ENCODE data around the gene ROBO1. TPM values are rescaled to one million over a fixed set of nuclear protein-coding genes. Genes with fewer than 3 reads are reported as not detected.

Gene ROBO1
- total and polyA plus RNA-seq, 4 donors: 1.0 to 30.3 (median 3.9) TPM

GRCh38 chr3:79233431-79234060 lies 534.3 kb downstream of the ROBO1 start:
- no peak for DNase-seq (ENCODE audit: low spot score)
- Histone ChIP-seq H3K4me1 (ENCODE audit: control insufficient read depth in 4 of 4, insufficient read depth in 4 of 4, low read length in 3 of 4) (no peaks in the 10 kb centered on the region), H3K9me3 (ENCODE audit: control insufficient read depth in 4 of 4, low read length in 3 of 4) (no peaks in the 10 kb centered on the region), H3K27me3 (ENCODE audit: control insufficient read depth in 4 of 4, insufficient read depth in 4 of 4, low read length in 3 of 4) (no peaks in the 10 kb centered on the region), H3K9ac (ENCODE audit: low read depth in 1 of 2, low read length in 2 of 2) (no peak overlapping the region), H3K27ac (ENCODE audit: low read depth in 1 of 2, low read length in 2 of 2) (no peak overlapping the region), H3K4me3 (ENCODE audit: low read depth in 1 of 3, low read length in 3 of 3) (no peak overlapping the region), H3K36me3 (ENCODE audit: control insufficient read depth in 4 of 4, insufficient read depth in 3 of 4, low read depth in 1 of 4, low read length in 3 of 4) (no peaks in the 10 kb centered on the region)
- TF ChIP-seq YY1 (IDR thresholded peaks at IDR 0.05) (no peak), FOXA1 (IDR thresholded peaks at IDR 0.05) (no peak), CTCF (IDR thresholded peaks at IDR 0.05; ENCODE audit: low read depth, low read length, missing input control) (no peak), GABPA (IDR thresholded peaks at IDR 0.05 in 1 of 2, conservative IDR thresholded peaks at IDR 0.05 in 1 of 2) (no peak), NR2F2 (IDR thresholded peaks at IDR 0.05) (no peak), TAF1 (conservative IDR thresholded peaks at IDR 0.05) (no peak), ZBTB33 (IDR thresholded peaks at IDR 0.05) (no peak), MAX (IDR thresholded peaks at IDR 0.05) (no peak), REST (IDR thresholded peaks at IDR 0.05) (no peak), FOXA2 (IDR thresholded peaks at IDR 0.05) (no peak), EGR1 (IDR thresholded peaks at IDR 0.05; ENCODE audit: low read depth in 2 of 2) (no peak), HNF4G (IDR thresholded peaks at IDR 0.05) (no peak), RXRA (IDR thresholded peaks at IDR 0.05) (no peak), JUND (IDR thresholded peaks at IDR 0.05) (no peak), HNF4A (conservative IDR thresholded peaks at IDR 0.05) (no peak), RAD21 (IDR thresholded peaks at IDR 0.05) (no peak), SP1 (IDR thresholded peaks at IDR 0.05) (no peak), ATF3 (IDR thresholded peaks at IDR 0.05) (no peak)
- WGBS: 69% methylated on average over 7 of the region's 7 CpGs
